Neural cell (in vitro differentiated cells): ENCODE measurements around the gene SIGLEC10. TPM values are rescaled to one million over a fixed set of nuclear protein-coding genes. Genes with fewer than 3 reads are reported as not detected.
"Not testable (repeated sequence)": the region's sequence is repeated elsewhere in the genome, so short reads cannot be mapped to it uniquely, and the experiment has no call there.

Experiments used
- H2AFZ ChIP-seq: fragments of 200-600, 300-800 bp; sonication (generic), shearing (Covaris generic); 2 replicates; pipeline ENCODE4 v1.6.0; 2014; ENCODE audit warnings: low read depth, mild to moderate bottlenecking, antibody characterized with exemption, low read length, moderate library complexity
- H3F3A ChIP-seq: fragments of 200-600 bp; shearing (Covaris generic); 2 replicates; pipeline ENCODE4 v1.6.1; 2016; ENCODE audit warnings: mild to moderate bottlenecking, moderate library complexity, mixed read lengths, antibody characterized with exemption, low read length; ENCODE audit not compliant: insufficient read depth, poor library complexity, severe bottlenecking
- H3K27ac ChIP-seq: fragments of 200-600, 300-800 bp; sonication (generic), shearing (Covaris generic); 2 replicates; pipeline ENCODE4 v1.5.1; 2014; ENCODE audit warnings: mild to moderate bottlenecking, low read length, moderate library complexity
- H3K27me3 ChIP-seq: fragments of 300-800, 200-600 bp; sonication (generic), shearing (Covaris generic); 2 replicates; pipeline ENCODE4 v1.6.0; 2014; ENCODE audit warnings: mild to moderate bottlenecking, low read depth, low read length, moderate library complexity; ENCODE audit not compliant: insufficient read depth
- H3K36me3 ChIP-seq: fragments of 300-800, 200-600 bp; sonication (generic), shearing (Covaris generic); 2 replicates; pipeline ENCODE4 v1.5.1; 2014; ENCODE audit warnings: mild to moderate bottlenecking, antibody characterized with exemption, low read length, moderate library complexity; ENCODE audit not compliant: insufficient read depth
- H3K4me2 ChIP-seq: fragments of 300-800, 200-600 bp; sonication (generic), shearing (Covaris generic); 2 replicates; pipeline ENCODE4 v1.6.0; 2014; ENCODE audit warnings: mild to moderate bottlenecking, low read length
- H3K4me3 ChIP-seq: fragments of 300-800, 200-600 bp; sonication (generic), shearing (Covaris generic); 2 replicates; pipeline ENCODE4 v1.5.1; 2014; ENCODE audit warnings: mild to moderate bottlenecking, low read length, moderate library complexity
- H3K79me2 ChIP-seq: fragments of 200-600 bp; shearing (Covaris generic); replicated peaks from 2 replicates; pipeline ENCODE4 v1.6.0; 2014; ENCODE audit warnings: mild to moderate bottlenecking, low read length, moderate library complexity; ENCODE audit not compliant: insufficient read depth
- H3K9ac ChIP-seq: fragments of 300-800, 200-600 bp; sonication (generic), shearing (Covaris generic); 2 replicates; pipeline ENCODE4 v1.6.1; 2016; ENCODE audit warnings: mild to moderate bottlenecking, low read length, mixed read lengths
- H3K9me2 ChIP-seq: fragments of 200-600 bp; shearing (Covaris generic); 2 replicates; pipeline ENCODE4 v1.6.1; 2016; ENCODE audit warnings: mild to moderate bottlenecking, low read length, mixed read lengths; ENCODE audit not compliant: insufficient read depth
- H3K9me3 ChIP-seq: fragments of 200-600, 300-800 bp; sonication (generic), shearing (Covaris generic); 2 replicates; pipeline ENCODE4 v1.6.1; 2016; ENCODE audit warnings: mild to moderate bottlenecking, mixed run types, low read length, moderate library complexity, mixed read lengths
- H4K20me1 ChIP-seq: fragments of 200-600 bp; shearing (Covaris generic); 2 replicates; pipeline ENCODE4 v1.6.1; 2016; ENCODE audit warnings: mild to moderate bottlenecking, mixed run types; ENCODE audit not compliant: insufficient read depth
- EP300 ChIP-seq: fragments of 450-650 bp; conservative IDR thresholded peaks from 2 replicates; pipeline ENCODE4 v1.6.1; 2014; ENCODE audit warnings: antibody characterized with exemption, mild to moderate bottlenecking, moderate library complexity; ENCODE audit not compliant: poor library complexity, severe bottlenecking
- EZH2 ChIP-seq: fragments of 200-600, 300-800 bp; shearing (Covaris generic), sonication (generic); IDR thresholded peaks from 2 replicates; pipeline ENCODE4 v1.6.1; 2014; ENCODE audit warnings: antibody characterized with exemption, low read length, borderline replicate concordance, mild to moderate bottlenecking; ENCODE audit not compliant: insufficient read depth, poor library complexity, severe bottlenecking
- MXI1 ChIP-seq: fragments of 450-650 bp; conservative IDR thresholded peaks from 2 replicates; pipeline ENCODE4 v1.6.1; 2014; ENCODE audit warnings: antibody characterized with exemption, mild to moderate bottlenecking; ENCODE audit not compliant: poor library complexity, severe bottlenecking
- POLR2AphosphoS5 ChIP-seq: IDR thresholded peaks from 2 replicates; pipeline ENCODE4 v1.6.1; 2012
- RAD21 ChIP-seq: fragments of 450-650 bp; conservative IDR thresholded peaks from 2 replicates; pipeline ENCODE4 v1.6.1; 2014; ENCODE audit warnings: antibody characterized with exemption, mild to moderate bottlenecking, moderate library complexity
- SMC3 ChIP-seq: fragments of 450-650 bp; conservative IDR thresholded peaks from 2 replicates; pipeline ENCODE4 v1.6.1; 2014; ENCODE audit warnings: antibody characterized with exemption, mild to moderate bottlenecking, moderate library complexity; ENCODE audit not compliant: poor library complexity
- TAF1 ChIP-seq: IDR thresholded peaks from 2 replicates; pipeline ENCODE4 v1.6.1; 2012; ENCODE audit warnings: low read depth
- polyA plus RNA-seq: library from polyadenylated mRNA; depleted of rRNA; stranded (reverse); fragments of >200 nt; gene quantifications from 2 replicates; pipeline ENCODE4 v1.2.3, GENCODE V29; 2014
- TF ChIP-seq, protein P1 (sequence below): fragments of 450-650 bp; IDR thresholded peaks from 2 replicates; pipeline ENCODE4 v1.5.1; 2014; ENCODE audit warnings: antibody characterized with exemption, mild to moderate bottlenecking, moderate library complexity; ENCODE audit not compliant: poor library complexity, severe bottlenecking
- TF ChIP-seq, protein P2 (sequence below): IDR thresholded peaks from 2 replicates; pipeline ENCODE4 v1.6.1; 2012; ENCODE audit warnings: borderline replicate concordance

SIGLEC10 gene
- polyA plus RNA-seq, 1 donor from 2014 or later: not detected

DNA sequence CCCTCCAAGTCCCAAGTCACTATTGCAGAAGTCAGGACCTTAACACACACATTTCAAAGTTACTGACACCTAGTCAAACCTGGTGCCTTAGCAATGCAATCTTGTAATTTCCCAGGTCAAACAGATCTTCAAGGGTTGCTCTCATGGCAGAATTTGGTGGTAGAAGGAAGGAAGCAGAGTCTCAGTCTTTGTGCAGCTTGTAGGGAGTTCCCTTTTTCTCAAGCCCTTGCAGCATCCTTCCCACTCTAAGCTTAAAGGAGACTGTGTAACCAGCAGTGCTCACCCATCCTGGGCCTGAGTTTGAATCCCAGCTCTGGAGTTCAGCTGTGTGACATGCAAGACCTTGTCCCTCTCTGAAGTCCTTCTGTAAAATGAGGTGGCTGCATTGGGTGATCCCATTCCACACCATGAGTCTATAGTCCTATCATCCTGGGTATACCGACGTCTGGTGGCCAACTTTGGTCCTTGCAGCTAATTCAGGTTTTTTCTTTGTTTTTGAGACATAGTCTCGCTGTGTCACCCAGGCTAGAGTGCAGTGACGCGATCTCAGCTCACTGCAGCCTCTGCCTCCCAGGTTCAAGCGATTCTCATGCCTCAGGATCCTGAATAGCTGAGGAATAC, 9.8 kb downstream of the SIGLEC10 start:
- Histone ChIP-seq H3K36me3 (no peaks in the 10 kb centered on the region), H4K20me1 (no peaks in the 10 kb centered on the region), H3K4me2 (no peak overlapping the region), H3K27me3 (no peaks in the 10 kb centered on the region), H2AFZ (no peak overlapping the region), H3F3A (no peaks in the 10 kb centered on the region), H3K9me2 (no peaks in the 10 kb centered on the region), H3K27ac (no peak overlapping the region), H3K4me3 (no peak overlapping the region), H3K79me2 (no peaks in the 10 kb centered on the region), H3K9me3 (no peaks in the 10 kb centered on the region), H3K9ac (no peak overlapping the region)
- TF ChIP-seq, protein P1, sequence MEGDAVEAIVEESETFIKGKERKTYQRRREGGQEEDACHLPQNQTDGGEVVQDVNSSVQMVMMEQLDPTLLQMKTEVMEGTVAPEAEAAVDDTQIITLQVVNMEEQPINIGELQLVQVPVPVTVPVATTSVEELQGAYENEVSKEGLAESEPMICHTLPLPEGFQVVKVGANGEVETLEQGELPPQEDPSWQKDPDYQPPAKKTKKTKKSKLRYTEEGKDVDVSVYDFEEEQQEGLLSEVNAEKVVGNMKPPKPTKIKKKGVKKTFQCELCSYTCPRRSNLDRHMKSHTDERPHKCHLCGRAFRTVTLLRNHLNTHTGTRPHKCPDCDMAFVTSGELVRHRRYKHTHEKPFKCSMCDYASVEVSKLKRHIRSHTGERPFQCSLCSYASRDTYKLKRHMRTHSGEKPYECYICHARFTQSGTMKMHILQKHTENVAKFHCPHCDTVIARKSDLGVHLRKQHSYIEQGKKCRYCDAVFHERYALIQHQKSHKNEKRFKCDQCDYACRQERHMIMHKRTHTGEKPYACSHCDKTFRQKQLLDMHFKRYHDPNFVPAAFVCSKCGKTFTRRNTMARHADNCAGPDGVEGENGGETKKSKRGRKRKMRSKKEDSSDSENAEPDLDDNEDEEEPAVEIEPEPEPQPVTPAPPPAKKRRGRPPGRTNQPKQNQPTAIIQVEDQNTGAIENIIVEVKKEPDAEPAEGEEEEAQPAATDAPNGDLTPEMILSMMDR: no peak
- TF ChIP-seq EZH2: no peak
- TF ChIP-seq TAF1: no peak
- TF ChIP-seq EP300: no peak
- no peak for TF ChIP-seq MXI1
- no peak for TF ChIP-seq POLR2AphosphoS5
- no peak for TF ChIP-seq SMC3
- TF ChIP-seq, protein P2, sequence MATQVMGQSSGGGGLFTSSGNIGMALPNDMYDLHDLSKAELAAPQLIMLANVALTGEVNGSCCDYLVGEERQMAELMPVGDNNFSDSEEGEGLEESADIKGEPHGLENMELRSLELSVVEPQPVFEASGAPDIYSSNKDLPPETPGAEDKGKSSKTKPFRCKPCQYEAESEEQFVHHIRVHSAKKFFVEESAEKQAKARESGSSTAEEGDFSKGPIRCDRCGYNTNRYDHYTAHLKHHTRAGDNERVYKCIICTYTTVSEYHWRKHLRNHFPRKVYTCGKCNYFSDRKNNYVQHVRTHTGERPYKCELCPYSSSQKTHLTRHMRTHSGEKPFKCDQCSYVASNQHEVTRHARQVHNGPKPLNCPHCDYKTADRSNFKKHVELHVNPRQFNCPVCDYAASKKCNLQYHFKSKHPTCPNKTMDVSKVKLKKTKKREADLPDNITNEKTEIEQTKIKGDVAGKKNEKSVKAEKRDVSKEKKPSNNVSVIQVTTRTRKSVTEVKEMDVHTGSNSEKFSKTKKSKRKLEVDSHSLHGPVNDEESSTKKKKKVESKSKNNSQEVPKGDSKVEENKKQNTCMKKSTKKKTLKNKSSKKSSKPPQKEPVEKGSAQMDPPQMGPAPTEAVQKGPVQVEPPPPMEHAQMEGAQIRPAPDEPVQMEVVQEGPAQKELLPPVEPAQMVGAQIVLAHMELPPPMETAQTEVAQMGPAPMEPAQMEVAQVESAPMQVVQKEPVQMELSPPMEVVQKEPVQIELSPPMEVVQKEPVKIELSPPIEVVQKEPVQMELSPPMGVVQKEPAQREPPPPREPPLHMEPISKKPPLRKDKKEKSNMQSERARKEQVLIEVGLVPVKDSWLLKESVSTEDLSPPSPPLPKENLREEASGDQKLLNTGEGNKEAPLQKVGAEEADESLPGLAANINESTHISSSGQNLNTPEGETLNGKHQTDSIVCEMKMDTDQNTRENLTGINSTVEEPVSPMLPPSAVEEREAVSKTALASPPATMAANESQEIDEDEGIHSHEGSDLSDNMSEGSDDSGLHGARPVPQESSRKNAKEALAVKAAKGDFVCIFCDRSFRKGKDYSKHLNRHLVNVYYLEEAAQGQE: no peak
- TF ChIP-seq RAD21: no peak

DNA sequence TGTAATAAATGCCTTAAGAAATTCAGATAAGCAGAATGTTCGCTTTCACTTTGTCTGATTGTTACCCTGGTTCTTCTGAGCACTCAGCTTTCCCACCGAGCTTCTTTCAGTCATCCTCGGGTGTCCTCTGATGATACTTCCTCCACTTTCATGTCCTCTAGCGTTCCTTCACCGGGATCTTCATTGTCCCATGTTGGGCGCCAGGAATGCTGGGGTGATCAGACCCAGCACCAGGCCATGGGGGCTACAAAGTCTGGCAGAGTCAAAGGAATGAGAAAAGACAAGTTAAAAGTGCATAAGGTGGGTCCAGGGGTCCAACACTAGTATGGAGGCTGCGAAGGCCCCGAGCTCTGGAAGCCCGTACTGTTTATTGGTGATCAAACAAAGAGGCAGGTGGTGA, 15.3 kb downstream of the SIGLEC10 start:
- Histone ChIP-seq H3K9me2 (no peaks in the 10 kb centered on the region), H3K79me2 (no peaks in the 10 kb centered on the region), H3K27ac (no peak overlapping the region), H3K27me3 (no peaks in the 10 kb centered on the region), H3F3A (no peaks in the 10 kb centered on the region), H3K4me3 (no peak overlapping the region), H4K20me1 (no peaks in the 10 kb centered on the region), H3K9ac (no peak overlapping the region), H2AFZ (no peak overlapping the region), H3K36me3 (no peaks in the 10 kb centered on the region), H3K4me2 (no peak overlapping the region), H3K9me3 (no peaks in the 10 kb centered on the region)
- TF ChIP-seq EP300: no peak
- TF ChIP-seq RAD21: no peak
- no peak for TF ChIP-seq POLR2AphosphoS5
- TF ChIP-seq, protein P1: no peak
- no peak for TF ChIP-seq SMC3
- TF ChIP-seq TAF1: no peak

DNA sequence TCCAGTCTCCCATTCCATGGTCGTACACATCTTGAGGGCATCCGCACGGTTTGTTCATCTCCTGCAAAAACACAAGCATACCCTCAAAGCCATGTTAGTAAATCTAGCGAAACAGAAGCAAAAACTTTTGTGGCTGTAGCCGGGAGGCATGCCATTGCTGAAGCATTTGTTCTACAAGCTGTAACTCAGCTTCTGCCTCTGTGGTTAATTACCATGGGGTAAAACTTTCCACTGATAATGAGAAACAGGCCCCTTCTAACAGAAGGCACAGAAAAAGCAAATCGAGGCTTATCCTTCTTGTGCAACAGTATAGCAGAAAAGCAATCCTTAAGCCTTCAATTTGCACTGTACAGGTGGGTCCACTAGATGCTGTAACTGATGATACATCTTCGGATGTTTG, 17.5 kb downstream of the SIGLEC10 start:
- not testable (repeated sequence) for H3K9me3 ChIP-seq, H2AFZ ChIP-seq, H3K27me3 ChIP-seq, H3K79me2 ChIP-seq, H3F3A ChIP-seq, H3K27ac ChIP-seq, H4K20me1 ChIP-seq, H3K4me2 ChIP-seq, H3K9ac ChIP-seq, H3K4me3 ChIP-seq, H3K9me2 ChIP-seq, H3K36me3 ChIP-seq
